OCI-LY3 (cell line): ENCODE results near the gene FSTL4.

Source experiments
- EZH2phosphoT487 ChIP-seq: fragments of 200-600 bp; shearing (Covaris generic); IDR thresholded peaks from 2 replicates; pipeline ENCODE4 v1.6.1; 2018; ENCODE audit warnings: antibody characterized with exemption, mixed run types, low read depth
- TF ChIP-seq, protein P1 (sequence below): fragments of 200-600, 300-600 bp; sonication (generic); IDR thresholded peaks from 2 replicates; pipeline ENCODE4 v1.5.1; 2014; ENCODE audit warnings: antibody characterized with exemption, low read length, low read depth

DNA sequence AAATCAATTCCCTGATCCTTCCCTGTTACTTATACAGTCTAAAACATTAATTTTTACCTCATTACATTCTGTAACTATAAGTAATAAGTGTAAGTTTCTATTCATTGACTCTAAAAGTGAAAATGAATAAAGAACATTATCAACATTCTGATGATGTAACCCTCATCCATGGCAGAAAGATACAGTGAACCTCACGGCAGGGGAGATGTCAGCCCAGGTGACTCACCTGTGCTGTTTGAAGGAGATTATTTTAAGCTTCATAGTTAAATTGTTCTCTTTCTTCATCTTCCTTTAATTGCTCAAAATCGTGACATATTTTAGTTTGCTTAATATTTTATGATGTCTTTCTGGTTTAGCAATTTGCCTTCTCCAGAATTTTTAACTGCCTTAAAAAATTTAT, 268.1 kb downstream of the FSTL4 start:
- TF ChIP-seq, protein P1, sequence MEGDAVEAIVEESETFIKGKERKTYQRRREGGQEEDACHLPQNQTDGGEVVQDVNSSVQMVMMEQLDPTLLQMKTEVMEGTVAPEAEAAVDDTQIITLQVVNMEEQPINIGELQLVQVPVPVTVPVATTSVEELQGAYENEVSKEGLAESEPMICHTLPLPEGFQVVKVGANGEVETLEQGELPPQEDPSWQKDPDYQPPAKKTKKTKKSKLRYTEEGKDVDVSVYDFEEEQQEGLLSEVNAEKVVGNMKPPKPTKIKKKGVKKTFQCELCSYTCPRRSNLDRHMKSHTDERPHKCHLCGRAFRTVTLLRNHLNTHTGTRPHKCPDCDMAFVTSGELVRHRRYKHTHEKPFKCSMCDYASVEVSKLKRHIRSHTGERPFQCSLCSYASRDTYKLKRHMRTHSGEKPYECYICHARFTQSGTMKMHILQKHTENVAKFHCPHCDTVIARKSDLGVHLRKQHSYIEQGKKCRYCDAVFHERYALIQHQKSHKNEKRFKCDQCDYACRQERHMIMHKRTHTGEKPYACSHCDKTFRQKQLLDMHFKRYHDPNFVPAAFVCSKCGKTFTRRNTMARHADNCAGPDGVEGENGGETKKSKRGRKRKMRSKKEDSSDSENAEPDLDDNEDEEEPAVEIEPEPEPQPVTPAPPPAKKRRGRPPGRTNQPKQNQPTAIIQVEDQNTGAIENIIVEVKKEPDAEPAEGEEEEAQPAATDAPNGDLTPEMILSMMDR: no peak
- TF ChIP-seq EZH2phosphoT487: no peak
